Karpas-422 (cell line): ENCODE data around the gene FOXN4. TPM values are rescaled to one million over a fixed set of nuclear protein-coding genes. Genes with fewer than 3 reads are reported as not detected.

Experiments used
- DNase-seq: peaks from one replicate; pipeline ENCODE4 v3.0.0-alpha.2; 2015
- H2AFZ ChIP-seq: fragments of 200-600 bp; sonication (generic); 2 replicates; pipeline ENCODE4 v1.6.1; 2014; ENCODE audit warnings: antibody characterized with exemption, low read length, mixed read lengths
- H3K27ac ChIP-seq: fragments of 200-600 bp; sonication (generic); 2 replicates; pipeline ENCODE4 v1.5.1; 2014; ENCODE audit warnings: mild to moderate bottlenecking, low read length, moderate library complexity
- H3K27me3 ChIP-seq: fragments of 200-600 bp; sonication (generic); 2 replicates; pipeline ENCODE4 v1.6.1; 2014; ENCODE audit warnings: low read length, mixed read lengths
- H3K36me3 ChIP-seq: fragments of 200-600 bp; sonication (generic); 2 replicates; pipeline ENCODE4 v1.6.1; 2014; ENCODE audit warnings: low read length, mixed read lengths; ENCODE audit not compliant: insufficient read depth
- H3K4me1 ChIP-seq: fragments of 200-600 bp; sonication (generic); 2 replicates; pipeline ENCODE4 v1.6.1; 2014; ENCODE audit warnings: mild to moderate bottlenecking, low read length, mixed read lengths
- H3K4me2 ChIP-seq: fragments of 200-600 bp; sonication (generic); 2 replicates; pipeline ENCODE4 v1.6.1; 2014; ENCODE audit warnings: low read length, low read depth, mild to moderate bottlenecking; ENCODE audit not compliant: poor library complexity, severe bottlenecking
- H3K4me3 ChIP-seq: fragments of 200-600 bp; sonication (generic); 2 replicates; pipeline ENCODE4 v1.5.1; 2014; ENCODE audit warnings: mild to moderate bottlenecking, antibody characterized with exemption, low read length, mixed read lengths
- H3K79me2 ChIP-seq: fragments of 200-600 bp; sonication (generic); 2 replicates; pipeline ENCODE4 v1.6.1; 2014; ENCODE audit warnings: mild to moderate bottlenecking, low read length, mixed read lengths
- H3K9ac ChIP-seq: fragments of 200-600 bp; sonication (generic); 2 replicates; pipeline ENCODE4 v1.6.0; 2014; ENCODE audit warnings: low read length
- H3K9me2 ChIP-seq: fragments of 200-600 bp; sonication (generic), shearing (Covaris generic); replicated peaks from 2 replicates; pipeline ENCODE4 v1.6.0; 2014; ENCODE audit warnings: mild to moderate bottlenecking, low read length, moderate library complexity; ENCODE audit not compliant: insufficient read depth
- H3K9me3 ChIP-seq: fragments of 300-700, 200-600 bp; sonication (generic); 2 replicates; pipeline ENCODE4 v1.6.1; 2014; ENCODE audit warnings: low read length, mixed read lengths
- H4K20me1 ChIP-seq: fragments of 200-600 bp; sonication (generic); 2 replicates; pipeline ENCODE4 v1.6.1; 2014; ENCODE audit warnings: mild to moderate bottlenecking, antibody characterized with exemption, low read length, low read depth; ENCODE audit not compliant: insufficient read depth
- total RNA-seq: library from RNA; depleted of rRNA; stranded (reverse); fragments of >200 nt; shearing (Covaris generic); gene quantifications from 2 replicates; pipeline ENCODE4 v1.2.3, GENCODE V29; 2014; ENCODE audit warnings: low replicate concordance

FOXN4 gene
- total RNA-seq, 1 experiment from 2014 or later = not detected

- Histone ChIP-seq H3K9ac (no peak overlapping the region), H2AFZ (no peak overlapping the region)
Observed at GRCh38 chr12:109310247-109311125, 1.4 kb upstream of the FOXN4 start.

GRCh38 chr12:109309381-109310246 lies 530 bp upstream of the FOXN4 start:
- no peak overlapping the region for H3K9ac ChIP-seq
- no peak overlapping the region for H3K4me3 ChIP-seq
- no peaks in the 10 kb centered on the region for H3K9me2 ChIP-seq
- H3K4me1 ChIP-seq = peaks cover 11% of the 10 kb centered on the region
- no peaks in the 10 kb centered on the region for H4K20me1 ChIP-seq
- H3K36me3 ChIP-seq = no peaks in the 10 kb centered on the region
- no peak overlapping the region for H3K27ac ChIP-seq
- no peak overlapping the region for H3K4me2 ChIP-seq
- no peaks in the 10 kb centered on the region for H3K9me3 ChIP-seq
- H3K79me2 ChIP-seq = no peaks in the 10 kb centered on the region
- no peak overlapping the region for H2AFZ ChIP-seq
- no peaks in the 10 kb centered on the region for H3K27me3 ChIP-seq
- DNase-seq = no peak

More at GRCh38 chr12:109310247-109311125, 1.4 kb upstream of the FOXN4 start:
- Histone ChIP-seq H3K4me2 (no peak overlapping the region), H3K9me3 (no peaks in the 10 kb centered on the region), H3K9me2 (no peaks in the 10 kb centered on the region), H4K20me1 (no peaks in the 10 kb centered on the region), H3K36me3 (no peaks in the 10 kb centered on the region), H3K27ac (no peak overlapping the region), H3K27me3 (no peaks in the 10 kb centered on the region), H3K4me3 (no peak overlapping the region), H3K79me2 (no peaks in the 10 kb centered on the region), H3K4me1 (peaks cover 11% of the 10 kb centered on the region)
- no peak for DNase-seq

- no peak overlapping the region for H3K27ac ChIP-seq
- H3K4me2 ChIP-seq = no peak overlapping the region
- no peaks in the 10 kb centered on the region for H3K79me2 ChIP-seq
Observed at GRCh38 chr12:109307051-109307450, 2.0 kb downstream of the FOXN4 start.

GRCh38 chr12:109305547-109305946 lies 3.5 kb downstream of the FOXN4 start:
- no peaks in the 10 kb centered on the region for H3K9me3 ChIP-seq
- no peak overlapping the region for H3K4me2 ChIP-seq
- no peak overlapping the region for H2AFZ ChIP-seq
- H3K36me3 ChIP-seq = no peaks in the 10 kb centered on the region
- H3K27ac ChIP-seq = no peak overlapping the region
- H4K20me1 ChIP-seq = no peaks in the 10 kb centered on the region
- no peak for DNase-seq
- no peaks in the 10 kb centered on the region for H3K79me2 ChIP-seq
- peaks cover 5% of the 10 kb centered on the region for H3K4me1 ChIP-seq
- no peaks in the 10 kb centered on the region for H3K9me2 ChIP-seq
- H3K27me3 ChIP-seq = no peaks in the 10 kb centered on the region
- no peak overlapping the region for H3K4me3 ChIP-seq
- H3K9ac ChIP-seq = no peak overlapping the region

More at GRCh38 chr12:109307051-109307450, 2.0 kb downstream of the FOXN4 start:
- Histone ChIP-seq H3K9me3 (no peaks in the 10 kb centered on the region), H3K9me2 (no peaks in the 10 kb centered on the region), H3K9ac (no peak overlapping the region), H3K4me3 (no peak overlapping the region), H4K20me1 (no peaks in the 10 kb centered on the region), H3K27me3 (no peaks in the 10 kb centered on the region), H3K4me1 (peaks cover 11% of the 10 kb centered on the region), H2AFZ (no peak overlapping the region), H3K36me3 (no peaks in the 10 kb centered on the region)
- DNase-seq = no peak

GRCh38 chr12:109304485-109304884 lies 4.6 kb downstream of the FOXN4 start:
- Histone ChIP-seq H4K20me1 (no peaks in the 10 kb centered on the region), H3K27me3 (no peaks in the 10 kb centered on the region), H3K27ac (no peak overlapping the region), H3K9ac (no peak overlapping the region), H3K9me2 (no peaks in the 10 kb centered on the region), H3K79me2 (no peaks in the 10 kb centered on the region), H2AFZ (no peak overlapping the region), H3K4me1 (no peaks in the 10 kb centered on the region), H3K4me2 (no peak overlapping the region), H3K4me3 (no peak overlapping the region), H3K36me3 (no peaks in the 10 kb centered on the region), H3K9me3 (no peaks in the 10 kb centered on the region)
- DNase-seq = no peak

GRCh38 chr12:109302770-109303169 lies 6.3 kb downstream of the FOXN4 start:
- Histone ChIP-seq H3K4me1 (no peaks in the 10 kb centered on the region), H3K4me2 (no peak overlapping the region), H3K79me2 (no peaks in the 10 kb centered on the region), H3K9me2 (no peaks in the 10 kb centered on the region), H3K36me3 (no peaks in the 10 kb centered on the region), H3K9ac (no peak overlapping the region), H3K27me3 (no peaks in the 10 kb centered on the region), H3K27ac (no peak overlapping the region), H3K9me3 (no peaks in the 10 kb centered on the region), H2AFZ (no peak overlapping the region), H3K4me3 (no peak overlapping the region), H4K20me1 (no peaks in the 10 kb centered on the region)
- DNase-seq = no peak

GRCh38 chr12:109302358-109302757 lies 6.7 kb downstream of the FOXN4 start:
- Histone ChIP-seq H3K27me3 (no peaks in the 10 kb centered on the region), H3K9me2 (no peaks in the 10 kb centered on the region), H4K20me1 (no peaks in the 10 kb centered on the region), H3K36me3 (no peaks in the 10 kb centered on the region), H3K9ac (no peak overlapping the region), H3K27ac (no peak overlapping the region), H3K9me3 (no peaks in the 10 kb centered on the region), H2AFZ (no peak overlapping the region), H3K4me3 (no peak overlapping the region), H3K4me2 (no peak overlapping the region), H3K4me1 (no peaks in the 10 kb centered on the region), H3K79me2 (no peaks in the 10 kb centered on the region)
- peak; percentile 76 for DNase-seq

GRCh38 chr12:109301643-109302168 lies 7.4 kb downstream of the FOXN4 start:
- Histone ChIP-seq H3K9me3 (no peaks in the 10 kb centered on the region), H3K9ac (no peak overlapping the region), H2AFZ (no peak overlapping the region), H3K27ac (no peak overlapping the region), H3K36me3 (no peaks in the 10 kb centered on the region), H3K4me3 (no peak overlapping the region), H3K9me2 (no peaks in the 10 kb centered on the region), H3K4me1 (no peaks in the 10 kb centered on the region), H3K4me2 (no peak overlapping the region), H4K20me1 (no peaks in the 10 kb centered on the region), H3K27me3 (no peaks in the 10 kb centered on the region), H3K79me2 (no peaks in the 10 kb centered on the region)
- no peak for DNase-seq
